NOMO-1 treated with dmso at 0.1 percent for 144 hours (cell line): ENCODE data around the gene SF3B5.
"Not testable (repeated sequence)": the region's sequence is repeated elsewhere in the genome, so short reads cannot be mapped to it uniquely, and the experiment has no call there.

Experiments
- DNase-seq: peaks from one replicate; lab custom pipeline; 2025; ENCODE audit not compliant: unreplicated experiment; lab: John Stamatoyannopoulos, UW

Gene SF3B5

GRCh38 chr6:144095134-144096002 is at the start of gene SF3B5:
Gene SF3B5 (minus strand): TSS chr6:144095573. CDS start chr6:144095497, 76 bp downstream.
- DNase-seq, result peak; percentile 97

- DNase-seq, result no peak
These were observed 49.6 kb upstream of the SF3B5 start for GRCh38 chr6:144144996-144145395.

GRCh38 chr6:144143878-144144277 is 48.5 kb upstream of the SF3B5 start:
- no peak for DNase-seq

GRCh38 chr6:144143106-144143505 is 47.7 kb upstream of the SF3B5 start:
- DNase-seq, result no peak

GRCh38 chr6:144141470-144141869 is 46.1 kb upstream of the SF3B5 start:
- no peak for DNase-seq

- DNase-seq, result no peak
These were observed 45.5 kb upstream of the SF3B5 start for GRCh38 chr6:144140867-144141266.

- peak; percentile 11 for DNase-seq
These were observed 44.4 kb upstream of the SF3B5 start for GRCh38 chr6:144139817-144140216.

GRCh38 chr6:144138542-144138941 is 43.2 kb upstream of the SF3B5 start:
- no peak for DNase-seq

GRCh38 chr6:144134737-144135136 is 39.4 kb upstream of the SF3B5 start:
- no peak for DNase-seq

GRCh38 chr6:144134176-144134575 is 38.8 kb upstream of the SF3B5 start:
- no peak for DNase-seq

GRCh38 chr6:144133225-144133821 is 38.0 kb upstream of the SF3B5 start:
- DNase-seq, result no peak

- DNase-seq, result not testable (repeated sequence)
These were observed 36.9 kb upstream of the SF3B5 start for GRCh38 chr6:144132167-144132690.

GRCh38 chr6:144131248-144131709 is 35.9 kb upstream of the SF3B5 start:
- no peak for DNase-seq

- no peak for DNase-seq
These were observed 34.1 kb upstream of the SF3B5 start for GRCh38 chr6:144129469-144129868.

- DNase-seq, result no peak
These were observed 31.7 kb upstream of the SF3B5 start for GRCh38 chr6:144127097-144127496.

GRCh38 chr6:144123836-144124235 is 28.5 kb upstream of the SF3B5 start:
- DNase-seq, result peak; percentile 10

- DNase-seq, result no peak
These were observed 28.0 kb upstream of the SF3B5 start for GRCh38 chr6:144123421-144123820.

- no peak for DNase-seq
These were observed 27.5 kb upstream of the SF3B5 start for GRCh38 chr6:144122861-144123260.

GRCh38 chr6:144119376-144119775 is 24.0 kb upstream of the SF3B5 start:
- no peak for DNase-seq

GRCh38 chr6:144115219-144115618 is 19.8 kb upstream of the SF3B5 start:
- no peak for DNase-seq

GRCh38 chr6:144113366-144113765 is 18.0 kb upstream of the SF3B5 start:
- DNase-seq, result no peak

- DNase-seq, result no peak
These were observed 14.8 kb upstream of the SF3B5 start for GRCh38 chr6:144110210-144110609.
